ENCODE data around the gene BRI3. TPM values are rescaled to one million over a fixed set of nuclear protein-coding genes. Genes with fewer than 3 reads are reported as not detected.

Gene BRI3
- total RNA-seq, 4 donors from 2014 or later: 34.2 to 54.2 (median 46.3) TPM

- intact Hi-C loops (cut with DNase I; ENCODE audit: low total_unique reads): loop anchor here (10.0 kb wide), 2 partner anchors 108 to 548 kb away; partner anchors contain the start of gene BAIAP2L1
- no peak for DNase-seq (ENCODE audit: low spot score in 2 of 2)
- no peak for TF ChIP-seq CTCF (IDR thresholded peaks at IDR 0.05)
- TF ChIP-seq POLR2A (IDR thresholded peaks at IDR 0.05): no peak
- 83 to 85% methylated on average over 9 to 12 of the region's 12 CpGs for WGBS, 2 donors
- H3K4me3 ChIP-seq (ENCODE audit: low read depth, poor library complexity, severe bottlenecking): no peak overlapping the region
These were observed 15.3 kb downstream of the BRI3 start for GRCh38 chr7:98296833-98297232.

- DNase-seq (ENCODE audit: low spot score in 2 of 2): no peak
- 77 to 85% methylated on average over 21 of the region's 21 CpGs for WGBS, 2 donors
- no peak for TF ChIP-seq CTCF (IDR thresholded peaks at IDR 0.05)
- no peak for TF ChIP-seq POLR2A (IDR thresholded peaks at IDR 0.05)
- H3K4me3 ChIP-seq (ENCODE audit: low read depth, poor library complexity, severe bottlenecking): no peak overlapping the region
- intact Hi-C loops (cut with DNase I; ENCODE audit: low total_unique reads): loop anchor here (10.0 kb wide), 2 partner anchors 107 to 547 kb away; partner anchors contain the start of gene BAIAP2L1
These were observed 16.3 kb downstream of the BRI3 start for GRCh38 chr7:98297626-98298286.

- DNase-seq (ENCODE audit: low spot score in 2 of 2): no peak
- no peak overlapping the region for H3K4me3 ChIP-seq (ENCODE audit: low read depth, poor library complexity, severe bottlenecking)
- 87 to 90% methylated on average over 26 of the region's 26 CpGs for WGBS, 2 donors
- TF ChIP-seq CTCF (IDR thresholded peaks at IDR 0.05) (no peak), POLR2A (IDR thresholded peaks at IDR 0.05) (no peak)
- intact Hi-C loops (cut with DNase I; ENCODE audit: low total_unique reads): no loop called here
These were observed 19.3 kb downstream of the BRI3 start for GRCh38 chr7:98300595-98301372.

GRCh38 chr7:98301693-98302470 is 20.4 kb downstream of the BRI3 start:
- intact Hi-C loops (cut with DNase I; ENCODE audit: low total_unique reads): no loop called here
- TF ChIP-seq CTCF (IDR thresholded peaks at IDR 0.05) (no peak), POLR2A (IDR thresholded peaks at IDR 0.05) (no peak)
- no peak overlapping the region for H3K4me3 ChIP-seq (ENCODE audit: low read depth, poor library complexity, severe bottlenecking)
- DNase-seq (ENCODE audit: low spot score in 2 of 2): no peak
- WGBS, 2 donors: 88 to 92% methylated on average over 21 to 22 of the region's 22 CpGs

- intact Hi-C loops (cut with DNase I; ENCODE audit: low total_unique reads): no loop called here
- no peak for DNase-seq (ENCODE audit: low spot score in 2 of 2)
- H3K4me3 ChIP-seq (ENCODE audit: low read depth, poor library complexity, severe bottlenecking): no peak overlapping the region
- TF ChIP-seq POLR2A (IDR thresholded peaks at IDR 0.05) (no peak), CTCF (IDR thresholded peaks at IDR 0.05) (no peak)
- 88 to 94% methylated on average over 19 of the region's 19 CpGs for WGBS, 2 donors
These were observed 21.8 kb downstream of the BRI3 start for GRCh38 chr7:98303176-98303865.

Data from lower leg skin (tissue), 4 donors.